Stimulated activated CD8-positive, alpha-beta memory T cell treated with anti-CD3 and anti-CD28 coated beads, Interleukin-7, amount 100 ng/mL, for 24 hours (primary cell): Measurements from ENCODE around the gene OPTC.

Experiments used
- DNase-seq: peaks from one replicate; pipeline ENCODE4 v3.0.0-alpha.2; 2020; ENCODE audit warnings: low read depth

OPTC gene

DNA sequence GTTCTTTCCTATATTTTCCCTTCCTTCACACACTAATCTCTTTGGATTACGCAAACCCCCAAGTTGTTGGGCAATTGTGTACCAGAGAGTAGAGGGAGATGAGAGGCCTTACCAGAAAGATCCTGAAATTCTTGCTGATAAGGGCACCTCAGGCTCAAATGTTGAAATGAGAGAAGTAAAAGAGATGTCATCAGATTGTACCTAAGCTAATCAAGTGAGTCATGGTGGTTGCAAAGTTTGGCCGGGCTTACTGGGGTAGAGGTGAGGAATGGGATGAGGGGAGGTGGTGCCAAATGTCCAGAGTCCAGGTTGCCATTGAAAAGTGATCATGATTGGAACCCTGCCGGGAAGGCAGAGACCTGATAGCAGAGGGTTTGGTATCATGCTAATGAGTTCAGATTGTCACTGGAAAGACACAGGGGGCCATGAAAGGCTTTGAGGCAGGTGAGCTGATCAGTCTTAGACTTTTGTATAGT, 43.1 kb downstream of the OPTC start:
- no peak for DNase-seq

DNA sequence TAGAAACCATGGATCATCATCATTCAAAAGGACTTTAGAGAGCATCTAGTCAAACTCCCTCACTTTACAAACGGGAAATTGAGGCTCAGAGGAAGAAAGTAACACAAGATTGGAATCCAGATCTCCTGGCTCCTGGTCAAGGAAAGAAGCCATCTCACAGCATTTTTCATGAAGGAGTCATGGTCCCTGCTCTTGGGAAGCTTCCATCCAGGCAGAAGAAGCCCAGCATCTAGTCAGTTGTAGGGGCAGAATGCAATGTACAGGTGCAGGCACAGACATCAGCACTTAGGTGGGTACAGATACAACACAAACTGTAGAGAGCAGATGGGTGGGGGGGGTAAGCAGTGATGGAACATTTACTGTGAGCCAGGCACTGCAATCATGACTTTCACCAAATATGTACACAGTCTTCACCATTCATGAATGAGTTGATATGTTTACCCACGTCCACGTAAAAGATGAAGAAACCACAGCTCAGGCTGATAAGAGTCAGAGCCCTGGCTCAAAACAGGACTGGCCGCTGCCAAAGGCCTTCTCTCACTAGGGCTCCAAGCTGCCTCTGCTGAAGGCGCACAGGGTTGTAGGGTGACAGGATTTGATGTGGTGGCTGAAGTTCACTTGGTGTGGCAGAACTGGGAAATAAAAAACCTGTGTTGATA, 44.0 kb downstream of the OPTC start:
- DNase-seq, result no peak

DNA sequence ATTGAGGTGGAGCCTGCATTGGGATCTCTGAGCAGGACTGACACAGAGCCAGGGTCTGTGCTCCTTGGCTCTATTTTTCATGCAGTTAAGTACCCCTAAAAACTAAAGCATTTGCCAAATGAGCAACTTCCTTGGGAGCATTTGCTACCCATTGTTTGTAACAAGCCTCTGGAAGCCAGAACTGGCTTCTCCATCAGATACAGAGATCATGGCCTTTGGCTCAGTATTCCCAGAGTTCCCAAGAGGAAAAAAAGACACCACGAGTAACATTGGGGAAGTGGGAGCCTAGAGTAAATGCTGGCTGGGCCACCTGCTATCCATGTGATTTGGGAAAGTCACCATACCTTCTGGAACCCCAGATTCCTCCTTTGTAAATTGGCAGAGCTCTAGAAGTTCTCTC, 44.8 kb downstream of the OPTC start:
- DNase-seq, result no peak

DNA sequence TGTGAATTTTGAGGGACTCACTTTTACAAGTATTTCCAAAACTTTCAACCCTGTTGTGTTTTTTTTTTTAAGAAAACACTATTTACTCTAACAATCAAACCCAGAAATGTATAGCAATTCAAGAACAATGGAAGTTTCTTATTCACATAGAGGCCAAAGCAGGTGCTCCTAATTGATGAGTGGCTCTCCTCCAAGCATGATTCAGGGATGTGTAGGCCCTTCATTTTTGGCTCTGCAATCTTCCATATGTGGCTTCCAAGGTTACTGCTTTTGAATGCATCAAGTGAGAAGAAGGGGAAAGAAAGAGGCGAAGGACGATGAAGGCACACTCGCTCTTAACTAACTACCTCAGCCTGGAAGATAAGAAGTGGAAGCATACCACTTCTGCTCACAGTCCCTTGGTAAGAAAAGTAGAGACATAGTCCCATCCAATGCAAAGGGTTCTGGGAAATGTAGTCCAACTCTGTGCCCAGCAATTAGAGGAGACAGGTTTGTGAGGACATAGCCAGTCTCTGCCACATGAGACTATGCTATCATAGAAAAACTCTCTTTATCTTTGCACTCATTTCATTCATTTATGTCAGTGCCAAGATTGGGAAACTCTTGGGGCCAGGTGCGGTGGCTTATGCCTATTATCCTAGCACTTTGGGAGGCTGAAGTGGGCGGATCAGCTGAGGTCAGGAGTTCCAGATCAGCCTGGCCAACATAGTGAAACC, 46.0 kb downstream of the OPTC start:
- no peak for DNase-seq

DNA sequence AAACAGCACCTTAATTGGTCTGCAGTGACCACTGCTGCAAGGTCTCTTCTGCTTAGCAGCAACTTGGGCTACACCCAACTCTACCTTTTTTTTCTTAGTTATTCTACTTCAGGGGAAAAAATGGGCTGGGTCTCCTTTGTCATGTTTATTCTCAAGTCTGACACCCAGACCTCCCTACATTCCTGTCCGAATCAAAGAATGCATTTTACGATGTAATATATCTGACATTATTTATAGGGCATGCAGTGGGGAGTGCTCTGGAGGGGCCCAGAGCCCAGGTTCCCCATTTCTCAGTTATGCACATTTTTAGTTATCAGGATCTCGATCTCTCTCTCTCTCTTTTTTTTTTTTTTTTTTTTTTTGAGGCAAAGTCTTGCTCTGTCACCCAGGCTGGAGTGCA, 50.5 kb downstream of the OPTC start:
- DNase-seq, result no peak

DNA sequence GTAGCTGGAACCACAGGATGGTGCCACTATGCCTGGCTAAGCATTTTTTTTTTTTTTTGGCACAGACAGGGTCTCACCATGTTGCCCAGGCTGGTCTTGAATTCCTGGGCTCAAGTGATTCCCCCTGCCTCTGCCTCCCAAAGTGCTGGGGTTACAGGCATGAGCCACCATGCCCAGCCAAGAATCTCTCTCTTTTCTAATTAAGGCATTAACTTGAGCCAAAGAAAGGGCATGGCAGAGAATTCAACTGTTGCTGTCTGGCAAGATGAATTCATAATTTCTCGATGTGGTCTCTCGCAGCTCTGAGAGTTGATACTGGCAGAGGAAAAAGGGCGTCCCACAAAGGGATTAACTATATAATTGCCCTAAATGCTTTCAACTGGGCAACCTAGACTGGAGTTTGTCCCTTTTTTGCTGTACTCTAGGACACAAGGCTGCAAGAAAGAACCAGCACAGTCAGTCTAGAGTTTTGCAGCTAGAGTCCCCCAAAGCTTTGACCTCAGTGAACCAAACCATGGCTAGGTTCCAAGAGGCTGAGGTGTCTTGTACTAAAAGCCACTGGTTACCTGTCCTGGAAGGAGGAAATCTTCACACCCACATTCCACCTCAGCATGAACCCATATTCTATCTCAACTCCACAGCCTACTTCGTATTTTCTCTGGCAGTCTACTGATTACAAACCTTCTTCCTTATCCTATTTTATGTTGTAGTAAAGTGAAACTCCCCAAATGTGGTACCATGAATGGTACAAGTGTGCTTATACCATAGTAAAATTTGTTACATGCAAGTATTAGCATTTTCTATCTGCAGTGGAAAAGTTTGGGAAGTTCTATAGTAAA, 51.2 kb downstream of the OPTC start:
- DNase-seq, result no peak

DNA sequence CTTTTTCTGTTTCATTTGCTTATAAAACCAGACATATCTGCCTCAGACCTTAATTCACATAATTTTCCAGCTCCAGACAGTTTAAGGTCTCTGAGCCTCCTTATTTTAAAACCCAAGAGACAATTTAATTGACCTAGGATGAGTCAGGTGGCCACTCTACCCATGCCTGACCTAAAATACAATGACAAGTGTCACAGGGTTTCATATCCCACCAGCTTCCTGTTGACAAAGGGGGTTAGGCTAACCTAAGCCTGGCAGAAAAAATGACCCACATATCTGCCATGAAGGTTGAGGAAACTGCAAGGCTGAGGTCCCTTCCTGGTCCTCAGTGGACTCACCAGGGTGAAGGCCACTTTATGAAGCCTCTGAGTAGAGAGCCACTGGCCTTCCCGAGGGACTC, 52.3 kb downstream of the OPTC start:
- no peak for DNase-seq

DNA sequence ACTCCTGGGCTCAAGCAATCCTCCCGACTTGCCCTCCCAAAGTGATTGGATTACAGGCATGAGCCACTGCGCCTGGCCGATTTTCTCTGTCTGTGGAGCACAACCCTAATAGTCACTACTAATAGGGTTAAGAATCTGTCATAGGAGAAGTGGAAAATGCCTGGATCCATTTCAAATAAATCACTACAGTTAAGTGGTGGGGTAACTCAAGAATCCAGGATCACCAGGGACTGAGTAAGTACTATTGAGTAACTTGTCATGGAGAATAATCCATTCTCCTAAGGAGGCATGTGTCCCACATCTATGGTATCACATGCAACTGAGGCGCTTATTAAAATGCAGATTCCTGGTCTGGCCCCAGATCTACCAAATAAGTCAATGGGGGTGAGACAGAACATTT, 53.2 kb downstream of the OPTC start:
- DNase-seq, result no peak

DNA sequence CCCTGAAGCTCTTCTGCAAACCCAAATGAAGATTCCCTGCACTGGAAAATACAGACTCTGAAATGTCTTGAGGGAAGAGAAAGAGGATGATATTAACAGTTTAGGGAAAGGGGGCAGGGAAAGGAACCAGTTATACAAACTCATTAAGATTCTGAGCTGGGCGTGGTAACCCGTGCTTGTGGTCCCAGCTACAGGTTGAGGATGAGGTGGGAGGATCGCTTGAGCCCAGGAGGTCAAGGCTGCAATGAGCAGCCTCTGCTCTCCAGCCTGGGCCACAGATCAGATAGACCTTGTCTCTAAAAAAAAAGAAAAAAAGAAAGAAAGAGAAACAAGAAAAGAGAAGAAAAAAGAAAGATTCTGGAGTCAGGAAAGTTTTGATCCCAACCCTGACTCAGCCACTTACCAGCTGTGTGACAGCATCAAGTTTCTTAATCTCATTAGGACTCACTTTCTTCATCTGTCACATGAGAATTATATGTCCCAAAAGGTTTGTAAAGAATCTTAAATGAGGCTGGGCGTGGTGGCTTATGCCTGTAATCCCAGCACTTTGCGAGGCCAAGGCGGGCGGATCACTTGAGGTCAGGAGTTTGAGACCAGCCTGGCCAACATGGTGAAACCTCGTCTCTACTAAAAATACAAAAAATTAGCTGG, 53.9 kb downstream of the OPTC start:
- no peak for DNase-seq

DNA sequence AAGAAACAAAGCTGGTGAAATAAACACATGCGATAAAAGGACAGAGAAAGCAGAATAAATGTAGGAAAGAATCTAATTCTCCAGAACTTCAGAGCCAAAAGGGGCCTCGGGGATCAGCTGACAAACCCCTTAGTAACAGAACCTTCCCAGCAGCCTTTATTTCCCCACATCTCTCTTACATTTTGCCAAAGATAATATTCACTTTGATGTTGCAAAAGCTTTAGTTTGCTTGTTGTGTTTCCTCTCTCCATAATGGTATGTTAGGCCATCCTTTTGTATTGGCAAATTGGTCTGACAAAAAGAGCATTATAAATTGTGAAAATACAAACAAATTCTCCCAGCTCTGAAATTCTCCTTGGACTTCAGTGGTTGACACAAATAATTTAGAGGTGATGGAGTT, 54.9 kb downstream of the OPTC start:
- no peak for DNase-seq

DNA sequence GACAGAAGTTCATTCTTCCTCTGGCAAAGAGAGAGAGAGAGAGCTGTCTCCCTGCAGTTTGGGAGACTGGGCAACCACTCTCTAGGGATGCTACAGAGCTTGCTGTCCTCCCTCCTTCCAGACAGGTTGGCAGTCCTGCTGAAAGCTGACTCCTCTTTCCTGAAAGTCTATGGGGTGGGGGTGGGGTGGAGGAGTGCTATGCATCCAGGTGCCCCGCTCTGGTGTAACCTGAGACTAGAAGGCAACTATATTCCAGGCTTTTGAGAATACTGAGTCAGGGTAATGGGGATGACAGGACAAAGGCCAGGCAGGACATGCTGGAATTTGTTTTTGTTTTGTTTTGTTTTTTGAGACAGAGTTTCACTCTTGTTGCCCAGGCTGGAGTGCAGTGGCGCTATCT, 55.4 kb downstream of the OPTC start:
- no peak for DNase-seq

DNA sequence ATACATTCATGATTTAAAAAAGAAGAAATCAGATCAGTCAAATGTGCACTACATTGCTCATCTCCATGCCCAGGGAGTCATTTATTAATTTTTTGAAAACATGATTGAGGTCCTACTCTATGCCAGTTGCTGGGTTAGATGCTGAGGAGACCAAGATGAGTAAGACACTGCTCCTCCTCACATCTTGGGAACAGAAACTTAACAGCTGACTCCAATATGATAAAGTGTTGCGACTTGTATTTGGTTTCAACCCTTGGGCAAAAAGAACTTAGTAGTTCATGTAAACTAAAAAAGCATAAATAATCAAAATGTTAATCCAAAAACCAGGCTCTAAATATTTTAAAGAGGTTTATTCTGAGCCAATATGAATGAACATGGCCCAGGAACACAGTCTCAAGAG, 56.9 kb downstream of the OPTC start:
- DNase-seq, result no peak

DNA sequence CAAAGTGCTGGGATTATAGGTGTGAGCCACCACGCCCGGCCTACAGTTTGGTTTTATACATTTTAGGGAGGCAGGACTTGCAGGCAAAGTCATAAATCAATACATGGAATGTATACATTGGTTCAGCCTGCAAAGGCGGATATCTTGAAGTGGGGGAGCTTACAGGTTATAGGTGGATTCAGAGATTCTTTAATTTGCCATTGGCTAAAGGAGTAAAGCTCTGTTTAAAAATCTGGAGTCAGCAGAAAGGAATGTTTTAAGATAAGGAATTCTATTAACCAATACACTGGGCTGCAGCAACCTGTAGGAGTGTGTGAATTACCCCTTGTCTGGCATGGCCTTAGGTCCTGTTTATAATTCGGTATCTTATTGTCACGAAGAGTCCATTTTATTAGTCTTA, 57.6 kb downstream of the OPTC start:
- DNase-seq, result no peak

DNA sequence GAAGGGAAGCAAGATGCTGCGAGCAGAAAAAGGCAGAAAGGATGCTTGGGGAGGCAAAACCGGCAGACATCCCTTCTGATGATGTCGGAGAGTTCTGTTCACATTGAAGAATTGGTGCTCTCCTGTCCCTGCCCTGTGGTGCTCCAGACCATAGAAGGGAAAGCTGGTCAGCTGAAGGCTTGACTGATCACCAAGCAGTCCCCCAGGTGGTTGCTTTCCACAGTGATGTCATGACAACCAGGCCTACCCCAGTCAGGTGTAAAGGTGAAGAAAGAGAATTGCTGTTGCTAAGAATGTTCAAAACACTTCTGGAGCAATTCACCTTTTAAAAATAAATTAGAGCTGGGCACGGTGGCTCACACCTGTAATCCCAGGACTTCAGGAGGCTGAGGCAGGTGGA, 59.5 kb downstream of the OPTC start:
- DNase-seq, result no peak

DNA sequence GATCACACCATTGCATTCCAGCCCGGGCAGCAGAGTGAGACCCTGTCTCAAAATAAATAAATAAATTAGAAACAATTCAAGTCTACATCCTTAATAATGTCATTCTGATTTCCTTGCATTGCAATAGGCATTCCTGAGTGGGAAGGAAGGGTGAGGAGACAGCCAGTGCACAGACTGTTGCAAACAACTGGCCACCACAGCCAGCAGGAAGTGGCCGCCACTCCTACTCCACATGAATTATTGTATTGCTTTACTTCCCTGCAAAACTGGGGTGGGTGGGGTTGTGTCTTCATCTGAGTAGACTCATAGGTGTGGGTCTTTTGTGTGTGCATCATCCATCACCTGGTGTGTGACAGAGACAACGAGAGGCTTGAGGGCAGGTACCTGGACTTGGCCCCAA, 60.1 kb downstream of the OPTC start:
- no peak for DNase-seq

DNA sequence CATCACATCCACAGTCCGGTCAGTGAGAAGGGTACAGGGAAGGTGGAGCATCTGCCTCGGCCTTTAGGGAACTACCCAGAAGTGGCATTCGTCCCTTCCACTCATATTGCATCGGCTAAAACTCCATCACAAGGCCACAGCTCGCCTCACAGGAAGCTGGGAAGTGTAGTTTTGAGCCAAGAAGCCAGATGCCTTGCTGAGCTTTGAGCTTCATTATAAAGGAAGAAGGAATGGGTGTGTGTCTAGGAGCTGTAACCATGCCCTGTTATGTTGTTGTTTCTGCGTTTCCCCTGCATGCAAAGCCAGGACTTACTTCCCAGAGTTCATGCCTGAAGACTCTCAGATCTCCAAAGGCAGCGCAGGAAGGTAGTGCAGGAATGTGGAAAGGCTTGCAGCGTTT, 61.1 kb downstream of the OPTC start:
- no peak for DNase-seq

DNA sequence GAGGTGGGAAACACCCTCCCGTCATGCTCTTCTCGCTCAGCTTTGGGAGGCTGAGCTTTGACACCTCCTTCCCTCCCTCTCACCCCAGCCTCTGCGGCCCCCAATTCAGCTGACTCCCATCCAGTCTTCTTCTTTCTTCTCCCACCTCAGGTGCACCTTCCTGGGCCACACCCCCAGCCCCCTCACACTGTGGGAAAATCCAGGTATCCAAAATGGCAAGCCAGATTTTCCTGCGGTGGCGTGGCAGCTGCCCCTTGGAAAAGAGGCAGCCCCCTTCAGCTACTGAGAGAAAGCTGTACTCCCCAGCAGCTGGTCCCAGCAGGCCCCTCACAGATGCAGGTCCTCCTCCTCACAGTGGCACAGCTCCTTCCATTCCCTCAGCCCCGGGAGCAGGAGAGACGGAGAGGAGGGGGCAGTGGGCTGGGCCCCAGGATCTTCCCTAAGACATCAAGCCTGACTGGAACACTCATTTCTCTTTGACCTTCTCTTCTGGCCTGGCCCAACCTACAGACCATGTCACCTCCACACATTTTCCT, 61.6 kb downstream of the OPTC start:
- DNase-seq, result no peak

DNA sequence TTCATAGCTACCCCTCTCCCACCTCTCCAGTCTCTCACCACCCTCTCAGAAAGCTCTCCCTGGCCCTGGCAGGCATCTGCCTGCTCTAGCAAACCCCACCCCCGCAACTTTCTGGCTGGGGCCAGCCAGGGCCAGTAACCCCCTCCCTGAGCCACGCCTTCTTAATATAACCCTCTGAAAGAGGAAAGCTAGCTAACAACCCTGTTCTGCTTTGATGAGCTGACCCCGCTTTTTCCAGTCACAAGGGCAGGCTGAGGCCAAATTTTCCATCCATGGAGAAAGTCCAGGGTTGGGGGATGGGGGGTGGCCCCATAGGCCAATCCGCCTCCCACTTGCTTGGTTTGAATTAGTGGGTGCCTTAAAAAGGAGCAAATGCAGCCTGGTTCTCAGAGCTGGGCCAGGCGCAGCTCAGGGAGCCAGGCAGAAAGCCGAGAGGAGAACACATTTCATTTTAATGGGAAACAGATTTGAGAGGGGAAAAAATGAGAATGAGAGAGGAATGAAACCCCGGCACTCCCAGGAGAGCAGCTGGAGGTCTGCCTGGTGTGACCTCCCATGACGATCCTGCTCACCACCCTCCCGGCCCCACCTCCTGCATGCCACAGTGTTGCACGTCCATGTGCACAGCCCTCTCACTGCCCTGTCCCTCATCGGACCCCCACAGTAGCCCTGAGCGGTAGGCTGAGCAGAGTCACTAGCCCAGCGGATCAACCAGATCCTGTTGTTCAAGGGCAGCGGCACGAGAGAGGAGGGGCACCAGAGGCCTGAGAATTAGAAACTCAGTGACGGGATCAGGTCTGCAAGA, 62.3 kb downstream of the OPTC start:
- DNase-seq, result no peak

DNA sequence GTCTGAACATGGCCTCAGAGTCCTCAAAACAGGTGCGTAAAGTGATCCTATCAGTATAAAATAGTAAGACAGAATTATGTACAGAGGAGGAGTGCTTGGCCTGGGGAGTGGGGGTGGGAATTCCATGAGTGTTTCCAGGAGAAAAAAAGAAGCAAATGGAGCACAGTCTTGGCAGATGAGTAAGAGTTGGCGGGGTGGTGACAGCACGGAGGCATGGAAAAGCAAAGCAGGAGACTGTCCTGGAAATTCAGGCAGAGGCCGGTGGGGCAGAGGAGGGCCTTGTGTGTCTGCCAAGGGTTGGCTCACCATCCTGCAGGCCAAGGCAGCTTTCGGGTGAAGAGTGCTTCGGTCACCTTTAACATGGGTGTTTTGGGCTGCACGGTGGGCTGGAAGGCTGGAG, 63.4 kb downstream of the OPTC start:
- DNase-seq, result no peak

DNA sequence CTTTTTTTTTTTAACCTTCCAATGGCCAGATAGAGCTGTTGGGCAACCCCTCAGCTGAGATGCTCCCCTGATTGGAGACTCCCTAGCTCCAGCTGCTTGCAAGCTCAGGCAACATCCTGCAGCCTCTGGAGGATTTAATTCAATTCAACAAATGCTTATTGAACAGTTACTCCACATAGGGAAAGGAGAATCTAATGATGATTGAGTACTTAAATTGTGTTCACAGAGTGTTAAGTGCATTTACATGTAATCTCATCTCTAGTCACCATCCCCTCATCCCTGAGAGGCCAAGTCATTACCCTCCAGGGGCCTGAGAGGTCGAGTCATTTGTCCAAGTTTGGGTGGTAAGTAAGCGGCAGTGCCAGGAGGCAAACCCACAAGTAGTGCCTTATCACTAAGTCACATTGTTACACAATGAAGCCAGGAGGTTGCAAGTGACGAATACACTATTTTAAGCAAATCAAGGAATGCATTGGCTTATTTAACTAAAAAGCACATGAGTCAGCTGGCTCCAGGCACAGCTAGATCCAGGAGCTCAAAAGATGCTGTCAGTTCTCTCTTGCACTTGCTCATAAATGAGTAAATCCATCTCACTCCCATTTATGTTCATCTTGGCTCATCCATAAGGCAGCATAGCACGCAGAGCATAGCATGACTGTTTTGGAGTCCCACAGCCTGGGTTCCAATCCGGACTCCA, 64.3 kb downstream of the OPTC start:
- no peak for DNase-seq
